H9 (cell line): ENCODE data around the gene SLC7A6. TPM values are rescaled to one million over a fixed set of nuclear protein-coding genes. Genes with fewer than 3 reads are reported as not detected.
A peak's percentile ranks its signal among the peaks of the same experiment; 100 is the strongest.

Experiments used
- DNase-seq: peaks from one replicate; pipeline ENCODE4 v3.0.0-alpha.2; 2017
- H2AFZ ChIP-seq: one replicate; pipeline ENCODE4 v1.6.1; 2013; ENCODE audit warnings: mild to moderate bottlenecking, low read length, control low read depth, moderate library complexity
- H2AK5ac ChIP-seq: 2 replicates; pipeline ENCODE4 v1.6.1; 2013; ENCODE audit warnings: low read length, control low read depth, mixed read lengths; ENCODE audit not compliant: insufficient read length
- H2BK120ac ChIP-seq: one replicate; pipeline ENCODE4 v1.6.1; 2013; ENCODE audit warnings: low read depth, mild to moderate bottlenecking, low read length, control low read depth, inconsistent platforms; ENCODE audit not compliant: poor library complexity, severe bottlenecking
- H2BK12ac ChIP-seq: 2 replicates; pipeline ENCODE4 v1.6.1; 2013; ENCODE audit warnings: low read length, control low read depth, mixed read lengths, low read depth; ENCODE audit not compliant: insufficient read length
- H2BK15ac ChIP-seq: 2 replicates; pipeline ENCODE4 v1.6.1; 2013; ENCODE audit warnings: low read depth, low read length, control low read depth
- H2BK20ac ChIP-seq: one replicate; pipeline ENCODE4 v1.6.1; 2013; ENCODE audit warnings: low read depth, mild to moderate bottlenecking, low read length, control low read depth, inconsistent platforms; ENCODE audit not compliant: poor library complexity, severe bottlenecking
- H2BK5ac ChIP-seq: 2 replicates; pipeline ENCODE4 v1.6.1; 2013; ENCODE audit warnings: low read length, control low read depth, mixed read lengths; ENCODE audit not compliant: insufficient read length
- H3K14ac ChIP-seq: 2 replicates; pipeline ENCODE4 v1.6.1; 2013; ENCODE audit warnings: low read length, control low read depth; ENCODE audit not compliant: insufficient read depth
- H3K18ac ChIP-seq: 2 replicates; pipeline ENCODE4 v1.6.1; 2013; ENCODE audit warnings: low read depth, mild to moderate bottlenecking, mixed read lengths, low read length, control low read depth; ENCODE audit not compliant: insufficient read length
- H3K23ac ChIP-seq: 2 replicates; pipeline ENCODE4 v1.6.1; 2013; ENCODE audit warnings: low read length, control low read depth, mixed read lengths, low read depth; ENCODE audit not compliant: insufficient read length
- H3K23me2 ChIP-seq: 2 replicates; pipeline ENCODE4 v1.6.1; 2013; ENCODE audit warnings: low read depth, mild to moderate bottlenecking, mixed read lengths, low read length, control low read depth; ENCODE audit not compliant: insufficient read length, poor library complexity, severe bottlenecking
- H3K27ac ChIP-seq: 2 replicates; pipeline ENCODE4 v1.5.1; 2013; ENCODE audit warnings: low read length, control low read depth, mixed read lengths, low read depth; ENCODE audit not compliant: insufficient read length
- H3K27me3 ChIP-seq: 2 replicates; pipeline ENCODE4 v1.6.1; 2013; ENCODE audit warnings: low read length, control low read depth, inconsistent platforms; ENCODE audit not compliant: insufficient read depth
- H3K4ac ChIP-seq: 2 replicates; pipeline ENCODE4 v1.6.1; 2013; ENCODE audit warnings: low read depth, mild to moderate bottlenecking, control low read depth, inconsistent platforms, low read length, moderate library complexity
- H3K4me1 ChIP-seq: 2 replicates; pipeline ENCODE4 v1.6.1; 2013; ENCODE audit warnings: low read length, control low read depth, inconsistent platforms; ENCODE audit not compliant: insufficient read depth
- H3K4me2 ChIP-seq: 2 replicates; pipeline ENCODE4 v1.6.1; 2013; ENCODE audit warnings: low read length, control low read depth, mixed read lengths; ENCODE audit not compliant: insufficient read length, insufficient read depth
- H3K56ac ChIP-seq: 2 replicates; pipeline ENCODE4 v1.6.1; 2013; ENCODE audit warnings: low read depth, mild to moderate bottlenecking, mixed read lengths, low read length, control low read depth; ENCODE audit not compliant: insufficient read length
- H3K79me1 ChIP-seq: 2 replicates; pipeline ENCODE4 v1.6.1; 2013; ENCODE audit warnings: low read depth, mild to moderate bottlenecking, moderate library complexity, low read length, control low read depth, inconsistent platforms; ENCODE audit not compliant: insufficient read depth, poor library complexity, severe bottlenecking
- H3K79me2 ChIP-seq: 2 replicates; pipeline ENCODE4 v1.6.1; 2013; ENCODE audit warnings: low read length, control low read depth, inconsistent platforms; ENCODE audit not compliant: insufficient read depth
- H3K9ac ChIP-seq: 2 replicates; pipeline ENCODE4 v1.6.1; 2013; ENCODE audit warnings: low read length, control low read depth, mixed read lengths; ENCODE audit not compliant: insufficient read length; ENCODE audit errors: extremely low read depth
- H3K9me3 ChIP-seq: one replicate; pipeline ENCODE4 v1.6.1; 2013; ENCODE audit warnings: low read depth, low read length, inconsistent platforms; ENCODE audit not compliant: control insufficient read depth
- H3T11ph ChIP-seq: one replicate; pipeline ENCODE4 v1.6.1; 2013; ENCODE audit warnings: mild to moderate bottlenecking, low read length, control low read depth, inconsistent platforms
- H4K20me1 ChIP-seq: one replicate; pipeline ENCODE4 v1.6.1; 2013; ENCODE audit not compliant: control insufficient read depth, insufficient read length, insufficient read depth
- H4K5ac ChIP-seq: 2 replicates; pipeline ENCODE4 v1.6.1; 2013; ENCODE audit warnings: low read depth, mild to moderate bottlenecking, mixed read lengths, low read length, control low read depth; ENCODE audit not compliant: insufficient read length
- H4K8ac ChIP-seq: replicated peaks from 2 replicates; pipeline ENCODE4 v1.6.1; 2013; ENCODE audit warnings: low read length, control low read depth, mixed read lengths, low read depth; ENCODE audit not compliant: insufficient read length
- H4K91ac ChIP-seq: 2 replicates; pipeline ENCODE4 v1.6.1; 2013; ENCODE audit warnings: low read depth, mild to moderate bottlenecking, moderate library complexity, mixed read lengths, low read length, control low read depth; ENCODE audit not compliant: insufficient read length
- H3K27ac Mint-ChIP-seq, 3 experiments: 2 replicates in 2 of 3; 3 replicates in 1 of 3; pipeline ENCODE4 v1.8.0; 2020 to 2021; ENCODE audit warnings: mixed read lengths in 3 of 3, mild to moderate bottlenecking in 1 of 3, moderate library complexity in 1 of 3
- H3K27me3 Mint-ChIP-seq: 2 replicates; pipeline ENCODE4 v1.8.0; 2021; ENCODE audit warnings: low read depth, mild to moderate bottlenecking, moderate library complexity, mixed read lengths
- H3K36me3 Mint-ChIP-seq, 3 experiments: 2 replicates in 2 of 3; 3 replicates in 1 of 3; pipeline ENCODE4 v1.8.0; 2020 to 2021; ENCODE audit warnings: low read depth in 3 of 3, mixed read lengths in 3 of 3; ENCODE audit not compliant: insufficient read depth in 1 of 3
- H3K4me1 Mint-ChIP-seq, 2 experiments: 2 replicates each; pipeline ENCODE4 v1.8.0; 2020; ENCODE audit warnings: mixed read lengths in 2 of 2
- H3K4me3 Mint-ChIP-seq, 2 experiments: 2 replicates in 1 of 2; 3 replicates in 1 of 2; pipeline ENCODE4 v1.8.0; 2020 to 2021; ENCODE audit warnings: mild to moderate bottlenecking in 2 of 2, mixed read lengths in 2 of 2, moderate library complexity in 1 of 2
- H3K9me3 Mint-ChIP-seq, 2 experiments: 2 replicates in 1 of 2; 3 replicates in 1 of 2; pipeline ENCODE4 v1.8.0; 2020; ENCODE audit warnings: mild to moderate bottlenecking in 2 of 2, mixed read lengths in 2 of 2, moderate library complexity in 1 of 2
- CTCF ChIP-seq: fragments of 200-600 bp; sonication (generic); conservative IDR thresholded peaks from 3 replicates; pipeline ENCODE4 v1.8.0; 2021; ENCODE audit warnings: antibody characterized with exemption, mild to moderate bottlenecking
- WGBS: extraction: QIAGEN DNeasy Blood & Tissue Kit; methylation state at CpG from one replicate; pipeline ENCODE4 v1.1.7; 2013; ENCODE audit warnings: missing lambda C conversion rate, low lambda C conversion rate, mixed read lengths; ENCODE audit not compliant: insufficient read length; ENCODE audit errors: extremely low coverage; 5-methylcytosine and 5-hydroxymethylcytosine counted together
- total RNA-seq: library from RNA; stranded (reverse); gene quantifications from 2 replicates; pipeline ENCODE4 v1.2.1, GENCODE V29; 2021

The SLC7A6 gene
- total RNA-seq, 1 experiment from 2014 or later, result 21.1 TPM

- H3K79me1 ChIP-seq, result no peaks in the 10 kb centered on the region
- H2BK12ac ChIP-seq, result no peak overlapping the region
- WGBS, result no CpG with 5 or more reads among the region's 12 CpGs
- H3K9ac ChIP-seq, result no peak overlapping the region
- H3K27me3 ChIP-seq, result no peaks in the 10 kb centered on the region
- 0 out of 7 replicates have a peak overlapping the region, but pooled peaks of 1 of the 3 experiments have one; percentile 4 for H3K27ac Mint-ChIP-seq
- H2BK120ac ChIP-seq, result no peak overlapping the region
- H3K4me3 Mint-ChIP-seq, result no peak overlapping the region
- no peak overlapping the region for H3K4me2 ChIP-seq
- no peak overlapping the region for H4K8ac ChIP-seq
- peaks cover 3% of the 10 kb centered on the region for H3K9me3 ChIP-seq
- no peaks in the 10 kb centered on the region; the same call in 1 of the 2 replicates for H3K27me3 Mint-ChIP-seq
- no peak overlapping the region for H3K18ac ChIP-seq
- H3K14ac ChIP-seq, result no peak overlapping the region
- no peaks in the 10 kb centered on the region for H3K4me1 ChIP-seq
- no peak for TF ChIP-seq CTCF
- H3K56ac ChIP-seq, result no peak overlapping the region
- peaks cover 22 to 79% (median 41%) of the 10 kb centered on the region in 3 experiments; a peak in 6 of 7 replicates for H3K36me3 Mint-ChIP-seq
- no peak overlapping the region for H2AFZ ChIP-seq
- no peak overlapping the region for H3K4ac ChIP-seq
- no peak overlapping the region for H2BK5ac ChIP-seq
- no peak overlapping the region for H2BK15ac ChIP-seq
- H4K5ac ChIP-seq, result no peak overlapping the region
- no peak overlapping the region for H3K23ac ChIP-seq
- no peak for DNase-seq
- no peak overlapping the region for H2AK5ac ChIP-seq
- H4K20me1 ChIP-seq, result no peaks in the 10 kb centered on the region
- no peak overlapping the region for H2BK20ac ChIP-seq
- H3K4me1 Mint-ChIP-seq, result 0 out of 4 replicates have a peak, but pooled peaks cover 0 to 2% of the 10 kb centered on the region in 2 experiments
- no peak overlapping the region for H3T11ph ChIP-seq
- H4K91ac ChIP-seq, result no peak overlapping the region
- no peaks in the 10 kb centered on the region for H3K9me3 Mint-ChIP-seq
- no peaks in the 10 kb centered on the region for H3K79me2 ChIP-seq
- H3K27ac ChIP-seq, result no peak overlapping the region
- no peaks in the 10 kb centered on the region for H3K23me2 ChIP-seq
Measured at GRCh38 chr16:68296291-68296690, 32.0 kb downstream of the SLC7A6 start.
